Activated CD4-positive, alpha-beta T cell treated with anti-CD3 and anti-CD28 coated beads, Interleukin-10, Interleukin-2, amounts not matched to agents 100 ng/mL and 50 ng/mL, durations not matched to agents 16 hours and 8 hours (primary cell): Measurements from ENCODE around the gene CLRN1.

Source experiments
- DNase-seq: peaks from one replicate; pipeline ENCODE4 v3.0.0-alpha.2; 2020

CLRN1 gene

DNA sequence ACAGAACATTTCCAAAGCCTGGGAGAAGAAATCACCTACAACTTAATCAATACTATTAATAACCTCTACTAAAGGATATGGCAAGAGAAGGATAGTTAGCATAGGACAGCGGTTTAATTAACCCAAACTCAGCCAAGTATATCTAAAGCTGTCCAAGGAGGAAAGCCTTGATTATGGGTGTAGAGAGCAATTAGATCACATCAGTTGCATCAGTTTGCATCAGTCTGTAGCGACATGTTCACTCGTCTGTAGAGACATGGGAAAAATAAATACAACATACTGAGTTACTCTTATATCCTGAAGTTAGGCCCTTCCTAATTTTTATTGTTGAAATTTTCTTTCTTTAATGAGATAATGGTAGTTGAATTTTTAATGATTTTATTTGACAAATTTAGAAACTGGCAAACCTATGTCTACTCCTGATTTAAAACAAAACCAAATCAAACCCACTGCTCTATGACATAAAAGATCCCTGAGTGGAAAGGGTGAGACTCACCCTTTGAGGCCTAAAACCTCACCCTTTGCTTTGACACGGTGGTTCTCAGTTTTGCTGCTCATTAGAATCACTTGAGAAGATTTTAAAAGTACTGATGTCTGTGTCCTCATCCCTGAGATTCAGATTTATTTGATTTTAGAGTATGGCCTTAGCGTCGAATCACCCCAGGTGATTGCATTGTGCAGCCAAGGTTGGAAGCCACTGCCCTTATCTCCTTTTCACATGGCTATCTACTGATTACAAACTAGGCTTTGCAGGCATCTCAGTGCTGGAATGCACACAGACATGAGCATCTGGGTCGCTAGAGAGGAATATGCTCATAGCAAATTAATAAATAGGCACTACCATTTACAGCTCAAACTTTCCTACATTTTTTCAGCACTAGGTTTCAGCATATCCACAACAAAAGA, 2.8 kb upstream of the CLRN1 start:
- peak; percentile 3 for DNase-seq

DNA sequence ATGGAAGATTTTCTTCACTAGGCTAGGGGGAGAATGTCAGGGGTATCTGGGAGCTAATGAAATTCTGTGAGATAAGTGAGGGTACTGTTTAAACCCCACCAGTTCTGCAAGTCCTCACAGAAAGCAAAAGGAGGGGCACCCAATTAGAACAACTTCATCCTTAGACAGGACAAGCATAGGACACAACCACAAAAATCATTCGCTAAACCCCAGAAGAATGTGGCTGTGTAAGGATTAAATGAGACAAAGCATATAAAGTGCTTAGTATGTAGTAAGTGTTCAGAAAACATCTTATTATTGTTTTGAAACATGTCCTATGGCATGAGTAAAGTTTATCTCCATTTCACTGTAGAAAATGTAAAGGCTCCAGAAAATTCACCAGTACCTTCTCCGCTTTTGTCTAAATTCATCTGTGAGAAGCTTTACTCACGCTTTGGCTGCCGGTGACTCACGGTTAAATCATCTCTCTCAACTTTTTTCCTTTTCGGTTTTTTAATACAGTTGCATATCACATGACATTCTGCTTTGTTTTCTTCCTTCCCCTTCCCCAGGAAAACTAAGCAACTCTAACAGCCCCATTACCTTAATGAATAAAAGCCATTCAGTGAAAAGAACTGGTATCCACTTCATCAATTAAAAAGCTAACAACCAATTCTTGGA, 1.7 kb downstream of the CLRN1 start:
- no peak for DNase-seq

DNA sequence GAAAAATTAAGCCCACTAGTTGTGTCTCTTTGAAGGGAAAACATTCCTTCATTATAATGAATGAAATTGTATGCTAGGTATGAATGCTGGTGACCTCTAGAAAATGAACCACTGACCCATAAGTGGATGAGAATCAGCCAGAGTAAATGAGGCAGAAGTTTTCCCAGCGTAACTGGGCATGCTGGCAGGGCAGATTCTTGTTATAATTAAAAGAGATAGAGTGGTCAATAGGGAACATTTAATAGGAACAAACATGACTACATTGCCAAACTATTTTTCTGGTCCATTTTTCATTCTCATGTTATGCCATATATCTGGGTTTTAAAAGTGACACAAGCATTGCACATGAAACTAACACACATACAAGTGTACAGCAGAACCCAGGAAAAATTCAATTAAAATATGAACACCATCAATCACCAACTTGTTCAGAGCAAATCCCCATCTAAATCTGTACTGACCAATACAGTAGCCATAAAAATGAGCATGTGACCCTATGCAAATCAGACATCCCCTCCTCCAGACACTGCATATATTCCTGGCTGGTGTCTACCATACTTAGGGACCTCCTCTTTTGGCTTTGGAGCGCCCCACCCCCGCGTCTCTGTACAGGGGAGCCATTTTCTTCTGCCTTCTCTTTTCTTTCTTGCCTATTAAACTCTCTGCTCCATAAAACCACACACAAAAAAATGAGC, 4.0 kb downstream of the CLRN1 start:
- DNase-seq = no peak

DNA sequence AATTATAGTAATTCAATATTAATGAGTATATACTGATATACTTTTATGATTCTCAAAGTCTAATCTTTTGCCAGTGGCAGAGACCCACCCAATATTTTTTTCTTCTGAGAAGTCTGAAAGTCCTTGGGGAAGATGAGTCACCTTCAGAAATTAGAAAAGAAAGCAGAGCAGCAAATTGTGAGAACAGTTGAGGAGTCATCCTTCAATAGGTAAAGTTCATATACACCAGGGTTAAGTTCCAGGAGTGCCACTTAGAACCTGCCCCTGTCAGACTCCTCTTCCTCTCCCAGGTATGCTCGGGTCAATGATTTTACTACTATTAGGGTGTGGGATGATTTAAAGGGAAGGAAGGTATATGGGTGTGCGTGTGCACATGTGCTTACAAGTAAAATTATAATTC, 7.1 kb downstream of the CLRN1 start:
- no peak for DNase-seq

DNA sequence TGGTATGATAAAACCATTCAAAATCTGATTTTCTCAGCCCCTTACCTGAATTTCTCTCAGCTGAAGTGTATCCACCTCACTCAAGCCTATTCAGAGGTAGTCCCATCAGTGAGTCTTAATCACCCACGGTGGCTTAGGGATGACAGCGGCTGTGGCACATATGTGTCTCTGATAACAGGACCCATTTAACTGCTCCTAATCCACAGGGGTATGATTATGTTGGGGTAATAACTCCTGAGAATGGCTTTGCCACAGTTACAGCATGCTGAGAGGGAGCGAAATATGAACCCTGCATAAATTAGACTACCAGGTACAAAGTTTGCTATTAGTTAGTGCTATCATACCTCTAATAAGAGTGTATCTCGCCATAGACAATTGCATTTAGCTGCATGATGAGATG, 10.6 kb downstream of the CLRN1 start:
- no peak for DNase-seq

DNA sequence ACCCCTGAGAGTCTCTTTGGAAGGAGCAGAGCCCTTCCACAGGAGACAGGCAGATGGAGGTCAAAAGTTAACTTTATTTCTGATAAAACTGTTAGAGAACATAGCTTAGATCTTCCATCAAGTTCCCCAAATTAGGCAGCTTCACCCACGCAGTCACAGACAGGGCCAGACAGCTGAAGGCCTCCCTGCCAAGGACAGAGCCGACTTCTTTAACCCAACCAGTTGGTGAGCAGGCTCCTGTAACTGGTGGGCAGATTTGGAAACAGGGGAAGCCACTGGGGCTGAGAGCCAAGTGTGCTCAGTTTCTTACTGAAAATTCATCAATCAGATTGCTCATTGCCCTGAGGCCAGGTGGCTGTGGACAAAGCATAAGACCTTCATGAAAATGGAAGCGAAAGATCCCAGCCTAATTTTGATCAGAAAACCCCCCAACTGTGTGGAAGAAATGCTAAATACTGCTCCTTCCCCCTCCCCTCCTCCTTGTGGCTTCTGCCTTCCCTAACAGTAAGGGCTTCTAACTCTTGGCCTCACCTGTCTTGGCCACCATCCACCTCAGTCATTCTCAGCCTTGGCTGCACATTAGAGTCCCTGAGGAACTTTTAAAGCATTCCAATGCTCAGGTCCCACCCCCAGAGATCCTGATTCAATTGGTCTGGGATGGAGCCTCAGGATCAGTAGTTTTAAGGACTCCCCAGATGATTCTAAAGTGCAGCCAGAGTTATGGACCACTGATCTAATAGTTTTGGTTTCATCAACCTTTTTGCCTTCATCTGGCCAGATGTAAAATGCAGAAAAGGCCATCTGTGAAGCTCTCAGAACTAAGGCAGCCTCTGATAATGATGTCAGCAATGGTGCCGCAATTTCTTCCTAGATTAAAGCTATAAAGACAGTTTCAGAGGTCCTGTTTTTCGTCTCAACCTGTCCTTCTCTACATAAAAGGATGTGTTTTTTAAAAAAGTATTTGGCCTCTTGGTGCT, 11.5 kb downstream of the CLRN1 start:
- DNase-seq = no peak

DNA sequence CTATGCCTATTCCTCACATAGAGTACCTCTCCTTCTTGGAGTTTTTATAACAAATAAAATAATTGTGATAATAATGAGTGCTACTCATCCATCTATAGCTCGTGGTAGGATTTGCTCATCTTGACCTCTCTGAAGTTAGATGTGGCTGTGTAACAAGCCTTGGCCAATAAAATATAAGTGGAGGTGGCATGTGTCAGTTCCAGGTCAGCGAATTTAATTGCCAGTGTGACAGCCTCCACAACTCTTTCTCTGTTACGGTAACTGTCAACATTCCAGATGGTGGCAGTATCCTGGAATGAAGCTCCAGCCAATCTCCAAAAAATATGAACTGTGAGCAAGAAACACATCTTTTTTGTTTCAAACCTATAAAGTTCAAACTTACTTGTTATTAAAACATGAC, 13.8 kb downstream of the CLRN1 start:
- DNase-seq = no peak

DNA sequence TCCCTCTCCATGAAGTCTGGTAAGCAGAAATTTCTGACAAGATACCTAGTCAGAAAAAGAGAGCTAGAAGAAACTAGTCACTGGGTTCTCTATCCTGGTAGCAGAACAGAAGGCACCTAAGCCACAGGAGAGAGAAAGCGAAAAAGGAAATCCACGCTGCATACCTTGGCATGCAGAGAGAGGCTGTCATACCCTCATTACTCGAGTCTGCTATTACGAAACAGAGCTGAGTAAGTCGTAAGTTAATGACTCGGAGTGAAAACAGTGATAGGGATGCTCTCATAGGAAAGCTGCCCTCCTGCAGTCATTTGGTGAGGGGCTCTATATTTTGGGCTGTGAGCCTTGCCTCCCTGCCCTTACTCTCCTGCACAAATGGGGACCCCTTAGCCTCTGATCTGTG, 16.2 kb downstream of the CLRN1 start:
- DNase-seq = peak; percentile 55

DNA sequence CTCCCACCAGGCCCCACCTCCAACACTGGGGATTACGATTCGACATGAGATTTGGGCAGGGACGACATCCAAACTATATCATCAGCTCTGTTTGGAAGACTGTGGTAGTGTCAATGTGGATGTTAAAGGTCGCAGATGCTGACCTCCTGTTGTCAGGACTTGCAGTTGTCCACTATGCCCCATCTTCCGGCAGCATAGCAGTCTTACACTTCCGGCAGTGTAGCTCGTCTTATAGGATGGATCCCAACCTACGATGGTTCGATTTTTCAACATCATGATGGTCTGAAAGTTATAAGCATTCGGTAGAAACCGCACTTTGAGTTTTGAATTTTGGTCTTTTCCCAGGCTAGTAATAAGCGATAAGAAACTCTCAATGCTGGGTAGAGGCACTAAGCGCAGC, 20.6 kb downstream of the CLRN1 start:
- DNase-seq = no peak

DNA sequence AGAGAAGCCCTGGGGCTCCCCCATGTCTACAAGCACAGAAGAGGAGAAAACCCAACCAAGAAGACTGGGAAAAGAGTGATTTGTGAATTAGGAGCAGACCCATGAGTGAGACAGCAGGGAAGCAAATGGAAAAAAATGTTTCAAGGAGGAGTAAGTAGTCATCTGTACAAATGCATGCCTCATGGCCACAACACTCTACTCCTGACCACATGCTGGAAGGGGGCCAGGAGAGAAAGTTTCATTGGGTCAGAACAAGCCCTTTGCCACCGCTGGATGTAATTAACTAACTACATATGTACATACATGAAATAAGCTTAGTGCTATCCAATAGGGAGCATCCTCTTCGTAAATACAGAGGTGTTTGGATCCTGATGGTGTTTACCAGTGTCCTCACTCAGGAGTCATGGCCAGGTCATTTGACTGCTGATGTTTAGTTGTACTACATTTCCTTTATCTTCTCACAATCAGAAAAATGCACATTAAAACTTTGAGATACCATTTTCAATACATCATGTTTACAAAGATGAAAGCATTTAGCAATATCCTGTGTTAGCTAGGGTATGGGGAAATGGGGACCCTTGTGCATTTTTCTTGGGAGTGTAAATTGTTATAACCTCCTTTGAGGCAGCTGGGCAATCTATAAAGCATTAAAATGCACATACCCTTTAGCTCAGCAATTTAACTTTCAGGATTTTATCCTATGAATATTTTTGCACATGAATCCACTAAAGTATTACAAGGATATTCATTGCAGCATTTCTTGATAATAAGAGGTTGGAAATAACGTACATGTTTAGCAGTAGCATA, 27.1 kb downstream of the CLRN1 start:
- no peak for DNase-seq

DNA sequence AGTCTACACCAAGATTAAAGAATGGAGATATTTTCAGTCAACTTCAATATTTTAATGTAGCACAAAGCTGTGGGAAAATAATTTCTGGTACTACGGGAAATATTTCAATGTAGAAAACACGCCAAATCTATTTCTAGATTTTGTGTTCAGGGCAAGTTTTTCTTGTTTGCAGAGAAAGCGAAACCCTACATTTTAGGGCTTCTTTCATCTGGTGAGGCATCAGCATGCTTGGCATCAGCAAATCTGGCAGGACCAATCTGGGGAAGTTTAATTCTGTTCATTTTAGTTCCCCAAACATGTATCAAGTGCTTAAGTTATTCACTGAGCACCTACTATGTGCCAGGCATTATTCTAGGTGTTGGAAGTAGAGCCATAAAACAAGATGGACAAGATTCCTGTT, 30.3 kb downstream of the CLRN1 start:
- DNase-seq = no peak

DNA sequence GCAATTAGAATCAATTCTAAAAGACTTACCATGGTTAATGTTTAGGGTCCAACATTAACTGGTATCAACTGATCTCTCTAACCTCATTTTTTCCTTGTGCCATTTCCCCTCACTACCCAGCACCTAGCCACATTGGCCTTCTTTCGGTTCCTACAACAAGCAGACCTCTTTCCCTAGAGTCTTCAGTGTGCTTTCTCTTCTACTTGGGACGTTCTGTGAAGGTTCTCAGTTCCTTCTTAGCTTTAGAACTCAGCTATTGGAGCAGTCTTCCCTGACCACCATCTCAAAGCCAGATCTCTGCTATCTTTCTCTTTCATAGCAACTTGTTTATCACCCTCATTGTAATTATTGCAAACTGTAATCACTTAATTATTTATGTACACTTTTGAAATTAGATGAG, 35.8 kb downstream of the CLRN1 start:
- DNase-seq = no peak

DNA sequence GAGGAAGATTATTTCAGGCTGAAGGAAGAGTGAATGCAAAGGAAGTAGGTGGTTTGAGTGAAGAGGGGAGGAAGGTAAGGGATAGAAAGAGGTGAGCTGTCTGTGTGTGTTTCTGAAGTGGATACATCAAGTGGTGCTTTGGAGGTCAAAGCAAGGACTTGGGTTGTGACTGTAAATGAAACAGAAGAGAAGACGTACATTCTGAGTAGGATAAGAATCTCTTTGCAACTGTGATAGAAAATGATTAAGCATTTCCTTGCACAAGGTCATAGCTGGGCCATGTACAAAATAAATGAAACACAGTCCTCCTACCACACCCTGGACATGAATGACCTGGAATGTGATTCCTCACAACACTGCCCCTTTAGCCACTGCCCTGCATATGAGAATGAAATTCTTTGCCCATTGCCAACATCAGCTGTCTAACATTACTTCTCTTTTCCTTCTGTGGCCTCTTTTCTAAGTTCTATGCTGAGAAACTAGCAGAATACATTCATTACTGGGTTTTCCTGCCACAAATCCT, 39.0 kb downstream of the CLRN1 start:
- DNase-seq = no peak

DNA sequence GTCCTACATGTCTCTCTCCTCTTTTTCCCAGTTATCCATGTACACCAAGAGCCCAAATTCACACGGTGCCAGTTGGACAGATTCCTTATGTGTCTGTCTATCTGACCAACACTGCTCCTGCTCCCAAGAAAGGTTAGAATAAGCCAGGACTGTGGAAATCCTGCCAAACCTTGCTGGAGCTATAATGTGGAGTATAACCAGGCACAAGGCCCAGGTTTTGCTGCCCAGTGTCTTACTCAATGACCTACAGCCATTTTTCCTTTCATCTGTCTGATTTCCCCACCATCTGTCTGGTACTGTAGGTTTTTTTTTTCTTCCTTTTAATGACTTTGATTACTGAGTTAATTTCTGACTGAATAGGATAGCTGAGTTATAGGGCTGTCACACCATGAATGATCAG, 40.8 kb downstream of the CLRN1 start:
- no peak for DNase-seq

DNA sequence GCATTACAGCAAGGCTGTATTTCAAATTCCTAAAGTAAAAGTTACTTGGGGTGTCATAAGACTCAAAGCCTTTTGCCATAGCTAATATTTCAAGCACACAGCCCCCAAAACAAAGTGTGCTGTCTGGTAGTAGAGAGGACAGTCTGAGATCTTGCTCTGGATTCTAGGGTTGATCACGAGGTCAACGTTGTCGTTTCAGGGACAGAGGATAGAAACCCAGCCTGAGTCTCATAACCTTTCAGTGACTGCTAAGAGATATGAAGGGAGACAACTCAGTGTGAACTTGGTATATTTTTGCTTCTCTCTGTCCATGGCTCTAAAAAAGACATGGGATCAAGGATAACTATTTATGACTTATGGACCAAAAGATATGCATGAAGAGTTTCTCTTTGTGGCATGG, 41.7 kb downstream of the CLRN1 start:
- no peak for DNase-seq

DNA sequence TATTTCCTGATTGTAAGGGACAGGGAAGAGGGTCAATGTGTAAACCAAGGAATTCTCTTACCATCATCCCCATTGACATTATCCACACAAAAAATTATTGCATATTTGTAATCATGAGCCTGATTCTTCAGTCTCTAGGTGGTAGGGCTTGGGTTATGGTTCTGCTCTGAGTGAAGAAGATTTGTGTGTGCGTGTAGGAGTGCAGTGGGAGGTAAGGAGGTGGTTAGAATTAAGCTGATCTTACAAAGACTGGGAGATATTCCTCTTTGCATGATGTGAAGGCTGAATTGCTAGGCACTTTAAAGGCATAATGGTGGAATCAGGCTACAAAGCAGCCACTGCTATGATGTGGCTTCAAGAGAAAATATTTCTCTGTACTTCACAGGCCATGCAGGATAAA, 44.3 kb downstream of the CLRN1 start:
- DNase-seq = no peak

DNA sequence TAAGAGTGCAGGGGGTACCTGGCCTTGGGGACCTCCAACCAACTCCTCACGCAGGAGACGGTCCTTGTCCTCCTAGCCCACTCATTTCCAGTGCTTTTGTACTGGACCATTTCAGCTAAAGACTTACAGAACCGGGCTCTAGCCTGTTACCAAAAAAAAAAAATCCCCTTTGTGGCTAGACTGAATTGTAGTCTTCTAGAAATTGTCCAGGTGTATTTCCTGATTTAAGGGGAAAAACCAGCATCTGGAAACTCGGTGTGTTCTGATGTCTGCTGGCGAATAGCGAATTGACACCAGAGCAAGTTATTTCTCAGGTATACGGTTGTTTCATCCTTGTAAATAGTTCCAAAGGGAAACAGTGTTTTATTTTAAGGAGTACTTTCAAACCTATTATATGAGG, 46.2 kb downstream of the CLRN1 start:
- no peak for DNase-seq

DNA sequence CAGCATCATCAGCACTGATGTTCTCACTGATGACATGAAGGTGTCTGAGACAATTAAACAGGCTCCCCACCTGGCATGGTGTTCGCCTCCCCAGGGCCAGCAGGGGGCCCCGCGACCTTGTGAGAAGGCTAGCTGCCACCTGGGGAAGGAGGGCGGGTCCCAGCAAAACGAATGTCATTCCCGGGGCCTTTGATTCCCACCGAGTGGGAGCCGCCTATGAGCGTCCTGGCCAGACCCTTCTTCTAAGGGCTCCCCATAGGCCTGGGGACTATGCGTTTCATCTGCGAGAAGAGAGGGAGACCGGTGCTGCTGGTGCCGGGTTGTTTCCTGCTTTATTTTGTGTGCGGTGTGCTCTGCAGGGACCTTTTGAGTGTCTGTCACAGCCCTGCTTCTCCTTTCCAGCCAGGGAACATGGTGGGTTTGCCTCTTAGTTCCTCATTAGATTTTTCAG, 46.8 kb downstream of the CLRN1 start:
- peak; percentile 69 for DNase-seq

DNA sequence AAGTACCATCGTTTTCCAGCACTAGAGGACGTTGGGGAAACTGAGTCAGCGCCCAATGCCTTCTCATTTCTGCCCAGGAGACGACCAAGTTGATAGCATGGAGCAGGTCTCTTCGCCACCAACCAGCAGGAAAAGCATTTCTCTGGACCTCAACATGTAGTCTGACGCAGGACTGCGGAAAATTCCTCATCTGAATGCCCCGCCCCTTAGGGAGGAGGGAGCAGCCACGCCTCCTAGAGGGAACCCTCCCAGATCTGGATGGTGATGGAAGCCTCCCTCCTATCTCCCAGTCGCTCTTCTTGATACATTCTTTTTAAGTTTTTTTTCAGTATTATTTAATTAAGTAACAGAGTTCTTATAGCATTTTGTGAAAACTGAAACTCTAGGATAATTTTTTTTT, 49.9 kb downstream of the CLRN1 start:
- DNase-seq = no peak

DNA sequence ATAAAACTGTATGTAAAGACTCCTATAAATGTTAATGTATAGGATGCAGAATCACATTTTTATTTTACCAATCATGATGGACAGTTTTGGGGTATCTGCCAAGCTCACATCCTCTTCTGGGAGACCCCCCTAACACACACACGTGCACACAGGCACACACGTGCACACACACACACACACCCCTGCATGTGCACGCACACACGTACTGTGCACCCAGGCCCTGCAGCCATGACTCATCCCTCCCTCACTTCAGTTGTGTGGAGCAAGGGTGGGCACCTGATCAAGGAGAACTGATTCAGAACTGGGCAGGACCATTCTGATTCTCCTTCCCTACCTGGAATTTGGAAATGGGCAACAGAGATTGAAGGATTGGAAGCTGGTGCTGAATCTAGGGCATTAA, 51.3 kb downstream of the CLRN1 start:
- DNase-seq = no peak

DNA sequence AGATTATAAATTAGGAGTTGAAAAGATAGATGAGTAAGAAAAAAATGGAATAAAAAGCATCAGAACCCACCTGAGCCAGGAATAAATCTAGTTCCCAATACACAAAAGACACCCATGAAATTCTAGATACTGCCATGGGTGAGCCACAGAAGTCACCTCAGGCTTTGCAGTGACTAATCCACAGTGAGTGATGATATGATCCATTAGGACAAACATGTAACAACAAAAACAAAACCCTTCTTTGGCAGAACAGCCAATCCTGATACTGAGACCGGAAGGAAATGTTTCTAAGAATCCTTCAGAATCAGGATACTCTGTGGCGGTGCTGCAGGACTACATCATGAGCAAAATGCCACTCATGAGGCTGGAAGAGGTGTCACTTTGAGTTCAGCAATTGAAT, 52.3 kb downstream of the CLRN1 start:
- no peak for DNase-seq

DNA sequence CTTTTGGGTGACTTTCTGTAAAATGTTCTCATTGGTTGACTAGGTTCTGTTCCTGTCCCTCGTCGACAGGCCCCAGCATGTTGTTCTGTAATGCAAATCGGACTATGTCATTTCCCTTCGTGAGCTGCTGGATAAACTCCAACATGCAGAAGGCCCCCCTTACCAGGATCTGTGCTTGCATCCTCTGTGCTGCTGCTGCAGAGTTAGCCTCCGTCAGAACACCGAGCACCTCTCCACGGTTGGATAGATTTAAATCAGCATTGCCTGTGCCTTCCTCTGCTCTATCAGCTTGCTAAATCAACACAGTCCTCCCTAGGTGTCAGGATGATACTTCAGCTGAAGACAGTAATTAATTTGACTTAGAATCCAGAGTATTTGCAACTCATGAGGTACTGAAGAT, 54.6 kb downstream of the CLRN1 start:
- no peak for DNase-seq
